ENCODE data around the gene ZNF512B.

- TF ChIP-seq POLR2A (IDR thresholded peaks at IDR 0.05) (no peak), POLR2AphosphoS5 (IDR thresholded peaks at IDR 0.05; ENCODE audit: insufficient read depth in 1 of 2, low read depth in 1 of 2) (no peak)
Observed at GRCh38 chr20:63968928-63969760, 586 bp downstream of the ZNF512B start.

All from vagina (tissue), 2 donors.